ENCODE data around the gene CELSR1.
"Not testable (repeated sequence)": the region's sequence is repeated elsewhere in the genome, so short reads cannot be mapped to it uniquely, and the experiment has no call there.

CELSR1 gene

GRCh38 chr22:46532416-46532815 is 5.0 kb downstream of the CELSR1 start:
- no peak for DNase-seq

GRCh38 chr22:46531581-46532175 is 5.7 kb downstream of the CELSR1 start:
- DNase-seq = no peak

GRCh38 chr22:46528121-46528610 is 9.3 kb downstream of the CELSR1 start:
- no peak for DNase-seq

GRCh38 chr22:46526244-46526839 is 11.1 kb downstream of the CELSR1 start:
- DNase-seq = no peak

- DNase-seq = no peak
Observed at GRCh38 chr22:46525389-46526243, 11.8 kb downstream of the CELSR1 start.

- no peak for DNase-seq
Observed at GRCh38 chr22:46524203-46524740, 13.1 kb downstream of the CELSR1 start.

GRCh38 chr22:46522797-46523196 is 14.6 kb downstream of the CELSR1 start:
- no peak for DNase-seq

- no peak for DNase-seq
Observed at GRCh38 chr22:46521994-46522393, 15.4 kb downstream of the CELSR1 start.

- DNase-seq = no peak
Observed at GRCh38 chr22:46520880-46521279, 16.5 kb downstream of the CELSR1 start.

- no peak for DNase-seq
Observed at GRCh38 chr22:46519377-46519776, 18.0 kb downstream of the CELSR1 start.

GRCh38 chr22:46518542-46519325 is 18.7 kb downstream of the CELSR1 start:
- DNase-seq = no peak

- no peak for DNase-seq
Observed at GRCh38 chr22:46518038-46518437, 19.4 kb downstream of the CELSR1 start.

GRCh38 chr22:46517255-46517761 is 20.1 kb downstream of the CELSR1 start:
- no peak for DNase-seq

GRCh38 chr22:46516638-46517037 is 20.8 kb downstream of the CELSR1 start:
- no peak for DNase-seq

GRCh38 chr22:46516112-46516487 is 21.3 kb downstream of the CELSR1 start:
- DNase-seq = not testable (repeated sequence)

- DNase-seq = no peak
Observed at GRCh38 chr22:46515208-46516111, 22.0 kb downstream of the CELSR1 start.

- DNase-seq = no peak
Observed at GRCh38 chr22:46514592-46515207, 22.7 kb downstream of the CELSR1 start.

- DNase-seq = no peak
Observed at GRCh38 chr22:46513908-46514550, 23.4 kb downstream of the CELSR1 start.

GRCh38 chr22:46512683-46513082 is 24.7 kb downstream of the CELSR1 start:
- DNase-seq = no peak

- no peak for DNase-seq
Observed at GRCh38 chr22:46512039-46512370, 25.4 kb downstream of the CELSR1 start.

All from activated CD8-positive, alpha-beta memory T cell treated with anti-CD3 and anti-CD28 coated beads, Interleukin-2, amount 50 U/mL, for 4 hours (primary cell).